A549 (cell line): ENCODE measurements around the gene CPN1. TPM values are rescaled to one million over a fixed set of nuclear protein-coding genes. Genes with fewer than 3 reads are reported as not detected.
A peak's percentile ranks its signal among the peaks of the same experiment; 100 is the strongest.

Experiments
- ATAC-seq, 2 experiments: fragments of 200-7000 bp in 1 of 2; fragments of >200 bp in 1 of 2; cut with Nextera tagmentation in 1 of 2; cut with Tn5 transposase in 1 of 2; 3 replicates each; pipeline versions ENCODE4 v1.8.0 to v1.9.1; 2018 to 2020; ENCODE audit warnings: mild to moderate bottlenecking in 1 of 2, moderate library complexity in 1 of 2
- CTCF ChIA-PET: fragments of 300-600 bp; sonication (Branson Sonifier 250); formaldehyde crosslinking; extraction: SDS; loops from one replicate; lab custom pipeline; 2021; ENCODE audit warnings: antibody characterized with exemption, inconsistent platforms; lab: Yijun Ruan, JAX
- POLR2A ChIA-PET: fragments of 350-600 bp; formaldehyde crosslinking; extraction: SDS; loops from one replicate; lab custom pipeline; 2021; ENCODE audit warnings: antibody characterized with exemption, inconsistent platforms; lab: Yijun Ruan, JAX
- DNase-seq, 2 experiments: peaks; one replicate each; pipeline versions ENCODE4 v3.0.0 to v3.0.0-alpha.2; 2011 to 2016; ENCODE audit warnings: low read depth in 1 of 2, low spot score in 1 of 2
- FAIRE-seq: peaks from 2 replicates; lab custom pipeline; 2011; peaks lifted over from hg19 to GRCh38; lab: Jason Lieb, UNC
- H3K27ac ChIP-seq, 2 experiments: fragments of >200 bp; sonication (Bioruptor Twin); formaldehyde crosslinking; 3 replicates each; pipeline ENCODE4 v1.5.1; 2016 to 2017
- H3K4me1 ChIP-seq: fragments of >200 bp; sonication (Bioruptor Twin); formaldehyde crosslinking; 3 replicates; pipeline ENCODE4 v1.6.1; 2016
- H3K4me2 ChIP-seq: fragments of >200 bp; sonication (Bioruptor Twin); formaldehyde crosslinking; 3 replicates; pipeline ENCODE4 v1.6.1; 2016
- H3K4me3 ChIP-seq: fragments of >200 bp; sonication (Bioruptor Twin); formaldehyde crosslinking; 3 replicates; pipeline ENCODE4 v1.5.1; 2016
- H3K9me3 ChIP-seq: fragments of >200 bp; sonication (Bioruptor Twin); formaldehyde crosslinking; 3 replicates; pipeline ENCODE4 v1.6.1; 2016
- ATOH8 ChIP-seq: fragments of 250-450 bp; sonication (Bioruptor Pico); IDR thresholded peaks from 2 replicates; pipeline ENCODE4 v1.5.0; 2020; ENCODE audit warnings: low read depth, mild to moderate bottlenecking, moderate library complexity
- BHLHE40 ChIP-seq: IDR thresholded peaks from 2 replicates; pipeline ENCODE4 v1.6.1; 2012; ENCODE audit warnings: low read depth, low read length, inconsistent platforms
- CBX2 ChIP-seq: fragments of 200-600 bp; sonication (generic); IDR thresholded peaks from 2 replicates; pipeline ENCODE4 v1.6.1; 2016; ENCODE audit warnings: low read depth, mild to moderate bottlenecking, borderline replicate concordance
- CHD4 ChIP-seq: fragments of 200-600 bp; sonication (generic); IDR thresholded peaks from 2 replicates; pipeline ENCODE4 v1.6.1; 2016; ENCODE audit warnings: antibody characterized with exemption, mild to moderate bottlenecking, borderline replicate concordance
- EHF ChIP-seq: fragments of 250-450 bp; sonication (Bioruptor Pico); IDR thresholded peaks from 2 replicates; pipeline ENCODE4 v1.5.0; 2020; ENCODE audit warnings: mild to moderate bottlenecking
- EP300 ChIP-seq, 2 experiments: fragments of >200 bp; sonication (Bioruptor Twin); formaldehyde crosslinking; IDR thresholded peaks; 2 replicates in 1 of 2; 3 replicates in 1 of 2; pipeline ENCODE4 v1.6.1; 2016 to 2017
- FOSL2 ChIP-seq, 2 experiments: fragments of 450-650 bp in 1 of 2; fragments of >200 bp in 1 of 2; sonication (Bioruptor Twin) in 1 of 2; formaldehyde crosslinking; IDR thresholded peaks; 2 replicates each; pipeline versions ENCODE4 v1.5.0 to v1.6.1; 2016 to 2020; ENCODE audit warnings: mild to moderate bottlenecking in 1 of 2, moderate library complexity in 1 of 2
- HES2 ChIP-seq: fragments of >200 bp; sonication (Bioruptor Twin); formaldehyde crosslinking; IDR thresholded peaks from 2 replicates; pipeline ENCODE4 v1.6.1; 2016
- HEYL ChIP-seq: fragments of 250-450 bp; sonication (Bioruptor Pico); IDR thresholded peaks from 2 replicates; pipeline ENCODE4 v1.8.0; 2021; ENCODE audit warnings: mild to moderate bottlenecking, moderate library complexity
- HOXB5 ChIP-seq: fragments of 250-450 bp; sonication (Bioruptor Pico); IDR thresholded peaks from 2 replicates; pipeline ENCODE4 v1.5.0; 2020; ENCODE audit warnings: mild to moderate bottlenecking, moderate library complexity
- JUN ChIP-seq, 2 experiments: fragments of >200 bp; sonication (Bioruptor Twin); formaldehyde crosslinking; IDR thresholded peaks; 2 replicates in 1 of 2; 3 replicates in 1 of 2; pipeline ENCODE4 v1.6.1; 2016 to 2017
- JUNB ChIP-seq: fragments of >200 bp; sonication (Bioruptor Twin); formaldehyde crosslinking; IDR thresholded peaks from 2 replicates; pipeline ENCODE4 v1.6.1; 2016
- KDM1A ChIP-seq: fragments of 200-600 bp; sonication (generic); IDR thresholded peaks from 2 replicates; pipeline ENCODE4 v1.6.1; 2016; ENCODE audit warnings: low read depth, mild to moderate bottlenecking
- NR3C1 ChIP-seq: fragments of >200 bp; sonication (Bioruptor Twin); formaldehyde crosslinking; IDR thresholded peaks from 3 replicates; pipeline ENCODE4 v1.6.1; 2017
- RAD21 ChIP-seq, 2 experiments: fragments of >200 bp in 1 of 2; sonication (Bioruptor Twin) in 1 of 2; formaldehyde crosslinking in 1 of 2; IDR thresholded peaks in 1 of 2; conservative IDR thresholded peaks in 1 of 2; 2 replicates in 1 of 2; 3 replicates in 1 of 2; pipeline ENCODE4 v1.6.1; 2012 to 2018; ENCODE audit warnings: inconsistent platforms in 1 of 2
- REST ChIP-seq: fragments of 200-600 bp; sonication (generic); IDR thresholded peaks from 2 replicates; pipeline ENCODE4 v1.6.1; 2016; ENCODE audit warnings: antibody characterized with exemption, mild to moderate bottlenecking, moderate library complexity
- RNF2 ChIP-seq: fragments of 200-600 bp; sonication (generic); IDR thresholded peaks from 2 replicates; pipeline ENCODE4 v1.6.1; 2016; ENCODE audit warnings: low read depth, mild to moderate bottlenecking, antibody characterized with exemption, moderate library complexity, borderline replicate concordance
- TP53 ChIP-seq: fragments of 250-450 bp; sonication (Bioruptor Pico); IDR thresholded peaks from 2 replicates; pipeline ENCODE4 v1.5.0; 2021; ENCODE audit warnings: mild to moderate bottlenecking, moderate library complexity
- ZC3H11A ChIP-seq: fragments of 450-650 bp; IDR thresholded peaks from 2 replicates; pipeline ENCODE4 v1.6.1; 2014; ENCODE audit warnings: antibody characterized with exemption, mild to moderate bottlenecking
- ZFP36 ChIP-seq: fragments of 450-650 bp; IDR thresholded peaks from 2 replicates; pipeline ENCODE4 v1.6.1; 2014; ENCODE audit warnings: borderline replicate concordance; ENCODE audit not compliant: partially characterized antibody
- ZNF302 ChIP-seq: fragments of 250-450 bp; sonication (Bioruptor Pico); IDR thresholded peaks from 2 replicates; pipeline ENCODE4 v1.9.0; 2021; ENCODE audit warnings: inconsistent platforms, mild to moderate bottlenecking, moderate library complexity
- ZSCAN20 ChIP-seq: fragments of 250-450 bp; sonication (Bioruptor Pico); IDR thresholded peaks from 2 replicates; pipeline ENCODE4 v1.8.0; 2022; ENCODE audit warnings: mild to moderate bottlenecking, moderate library complexity
- WGBS: methylation state at CpG from one replicate; pipeline ENCODE4 v1.1.6; 2017; ENCODE audit errors: missing lambda C conversion rate; 5-methylcytosine and 5-hydroxymethylcytosine counted together
- polyA plus RNA-seq, 4 experiments: library from polyadenylated mRNA; depleted of rRNA in 3 of 4; stranded (reverse); fragments of >200 nt; fragmentation: RNase III in 1 of 4; extraction: RNeasy Plus Mini Kit Qiagen cat#74134 plus additional on column Dnase treatment in 1 of 4; gene quantifications; 2 replicates in 3 of 4; 3 replicates in 1 of 4; pipeline ENCODE4 v1.2.3, GENCODE V29; 2011 to 2017
- TF ChIP-seq, protein P1 (sequence below): IDR thresholded peaks from 2 replicates; pipeline ENCODE4 v1.6.1; 2012
- TF ChIP-seq, protein P2 (sequence below): fragments of 150-350 bp; IDR thresholded peaks from 2 replicates; pipeline ENCODE4 v1.6.1; 2014; ENCODE audit warnings: low read depth, mild to moderate bottlenecking, low read length

Gene CPN1
- polyA plus RNA-seq, 2 of the 4 experiments (the other 2 are of a cell fraction): 0.52 to 3.2 TPM

- no peak for DNase-seq
- FAIRE-seq: no peak
- CTCF ChIA-PET: interaction anchor here (2.1 kb wide), 1 partner anchor 57 kb away, joined by 8 read pairs; no protein-coding TSS in a partner anchor
- no peak overlapping the region for H3K4me3 ChIP-seq
- no peak for ATAC-seq
- TF ChIP-seq ZFP36 (no peak), CHD4 (no peak), ZNF302 (no peak), ATOH8 (no peak), KDM1A (no peak), REST (no peak), ZC3H11A (no peak), HEYL (CRISPR knock-in tag) (no peak), TP53 (CRISPR knock-in tag) (no peak), HES2 (no peak), ZSCAN20 (CRISPR knock-in tag) (no peak), HOXB5 (CRISPR knock-in tag) (no peak), JUN (IDR thresholded peaks at IDR 0.05) (no peak), NR3C1 (no peak), RAD21 (conservative IDR thresholded peaks at IDR 0.05 in 1 of 2, IDR thresholded peaks at IDR 0.05 in 1 of 2) (no peak)
- TF ChIP-seq, protein P1, sequence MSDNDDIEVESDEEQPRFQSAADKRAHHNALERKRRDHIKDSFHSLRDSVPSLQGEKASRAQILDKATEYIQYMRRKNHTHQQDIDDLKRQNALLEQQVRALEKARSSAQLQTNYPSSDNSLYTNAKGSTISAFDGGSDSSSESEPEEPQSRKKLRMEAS: no peak
- TF ChIP-seq, protein P2, sequence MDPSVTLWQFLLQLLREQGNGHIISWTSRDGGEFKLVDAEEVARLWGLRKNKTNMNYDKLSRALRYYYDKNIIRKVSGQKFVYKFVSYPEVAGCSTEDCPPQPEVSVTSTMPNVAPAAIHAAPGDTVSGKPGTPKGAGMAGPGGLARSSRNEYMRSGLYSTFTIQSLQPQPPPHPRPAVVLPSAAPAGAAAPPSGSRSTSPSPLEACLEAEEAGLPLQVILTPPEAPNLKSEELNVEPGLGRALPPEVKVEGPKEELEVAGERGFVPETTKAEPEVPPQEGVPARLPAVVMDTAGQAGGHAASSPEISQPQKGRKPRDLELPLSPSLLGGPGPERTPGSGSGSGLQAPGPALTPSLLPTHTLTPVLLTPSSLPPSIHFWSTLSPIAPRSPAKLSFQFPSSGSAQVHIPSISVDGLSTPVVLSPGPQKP: no peak
- H3K4me2 ChIP-seq: no peak overlapping the region
- no peaks in the 10 kb centered on the region for H3K9me3 ChIP-seq
- 76% methylated on average over 5 of the region's 5 CpGs for WGBS
- H3K27ac ChIP-seq: no peak overlapping the region
- H3K4me1 ChIP-seq: peaks cover 15% of the 10 kb centered on the region; the same call in 2 of the 3 replicates
- POLR2A ChIA-PET: no interaction called here
These were observed 21.9 kb upstream of the CPN1 start for GRCh38 chr10:100103581-100103980.

DNA sequence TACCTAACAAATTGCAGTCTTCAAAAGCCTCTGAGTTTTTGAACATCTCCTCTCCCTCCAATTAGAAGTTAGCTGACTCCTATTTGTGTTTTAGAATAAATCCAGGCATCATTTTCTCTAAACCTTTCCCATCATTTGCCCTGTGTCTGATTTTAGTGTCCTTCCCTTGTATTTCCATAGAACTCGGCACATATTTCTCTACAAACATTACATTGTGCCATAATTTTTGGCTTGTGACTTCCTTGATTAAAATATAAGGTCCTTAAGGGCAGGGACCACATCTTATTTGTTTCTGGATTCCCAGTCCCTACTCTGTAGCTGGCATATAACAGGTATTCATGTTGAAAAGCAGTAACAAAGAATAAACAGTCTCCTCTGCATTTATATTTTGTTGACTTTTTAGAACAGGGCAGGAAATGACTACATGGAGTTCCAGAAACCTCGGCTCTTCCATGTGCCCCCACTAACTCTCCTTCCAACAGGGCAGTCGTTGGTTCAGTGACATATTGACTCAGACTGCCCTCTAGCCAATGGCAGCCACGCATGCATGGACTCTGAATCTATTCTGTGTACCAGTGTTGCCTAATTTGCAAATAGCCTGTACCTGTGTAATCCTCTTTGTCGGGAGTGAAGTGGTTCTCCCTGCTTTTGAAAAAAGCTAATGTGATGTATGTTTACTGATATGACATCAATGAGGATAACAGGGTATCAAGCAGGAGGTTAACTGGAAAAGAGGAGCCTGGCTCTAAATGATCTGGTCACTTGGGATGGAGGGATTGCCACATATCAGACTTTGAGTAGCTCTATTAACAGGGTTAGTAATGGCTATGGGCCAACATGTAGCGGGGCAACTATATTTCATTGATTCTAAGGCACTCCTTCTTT is 19.8 kb upstream of the CPN1 start:
- Histone ChIP-seq H3K27ac (no peak overlapping the region), H3K4me1 (peaks cover 15% of the 10 kb centered on the region; the same call in 2 of the 3 replicates), H3K9me3 (no peaks in the 10 kb centered on the region), H3K4me2 (peak overlapping the region; percentile 42), H3K4me3 (no peak overlapping the region)
- ATAC-seq: peak; percentile 78 to 83
- WGBS: 5% methylated on average over 6 of the region's 6 CpGs
- DNase-seq: peak in 1 of 2 experiments; percentile 57
- POLR2A ChIA-PET: no interaction called here
- no peak for TF ChIP-seq RAD21 (conservative IDR thresholded peaks at IDR 0.05 in 1 of 2, IDR thresholded peaks at IDR 0.05 in 1 of 2)
- no peak for TF ChIP-seq RNF2
- TF ChIP-seq JUNB: no peak
- TF ChIP-seq CBX2: no peak
- TF ChIP-seq ZC3H11A: no peak
- no peak for TF ChIP-seq BHLHE40
- no peak for TF ChIP-seq HOXB5 (CRISPR knock-in tag)
- TF ChIP-seq HES2: no peak
- TF ChIP-seq FOSL2 (IDR thresholded peaks at IDR 0.05): no peak
- no peak for TF ChIP-seq FOSL2 (CRISPR knock-in tag; IDR thresholded peaks at IDR 0.05)
- no peak for TF ChIP-seq EHF (CRISPR knock-in tag)
- no peak for TF ChIP-seq EP300 (IDR thresholded peaks at IDR 0.05)
- CTCF ChIA-PET: interaction anchor here (0.7 to 2.1 kb wide), 9 partner anchors 8 to 256 kb away, joined by 3 to 8 read pairs (median 3); no protein-coding TSS in a partner anchor
- FAIRE-seq: no peak
